Measurements from ENCODE around the gene TTC1.

GRCh38 chr5:159990506-159990905 lies 18.4 kb upstream of the TTC1 start:
- TF ChIP-seq POLR2A (IDR thresholded peaks at IDR 0.05; ENCODE audit: low read length) (no peak), GATA1 (IDR thresholded peaks at IDR 0.05; ENCODE audit: low read depth, low read length) (no peak)
